H1 (cell line): Measurements from ENCODE around the gene DYNC1I1. TPM values are rescaled to one million over a fixed set of nuclear protein-coding genes. Genes with fewer than 3 reads are reported as not detected.

Experiments used
- PHF8 ChIP-seq: fragments of 200-600 bp; sonication (generic); conservative IDR thresholded peaks from 2 replicates; pipeline ENCODE4 v1.7.1; 2012; ENCODE audit warnings: low read depth, mild to moderate bottlenecking, inconsistent platforms, low read length, moderate library complexity
- polyA plus RNA-seq, 7 experiments: library from polyadenylated mRNA; depleted of rRNA in 3 of 7; stranded (reverse) in 5 of 7; unstranded in 2 of 7; fragments of >200 nt in 5 of 7; fragments of 200-250 nt in 2 of 7; gene quantifications; 1 replicate in 5 of 7; 2 replicates in 1 of 7; 4 replicates in 1 of 7; pipeline versions ENCODE4 v1.2.1 to v1.2.3, GENCODE V29; 2011 to 2013; ENCODE audit warnings: missing spikeins in 2 of 7, mixed read lengths in 2 of 7
- total RNA-seq: library from RNA; stranded (reverse); fragmentation: NEBNext Ultra II Directional; extraction: Animal tissue kit (Norgen Biotek cat#: 25700); gene quantifications from 2 replicates; pipeline ENCODE4 v1.2.1, GENCODE V29; 2021

The DYNC1I1 gene
- total and polyA plus RNA-seq, 2 of the 8 experiments (the other 6 are each of a cell fraction or from before 2014, with no cell fraction given): 0.45 to 0.58 TPM

DNA sequence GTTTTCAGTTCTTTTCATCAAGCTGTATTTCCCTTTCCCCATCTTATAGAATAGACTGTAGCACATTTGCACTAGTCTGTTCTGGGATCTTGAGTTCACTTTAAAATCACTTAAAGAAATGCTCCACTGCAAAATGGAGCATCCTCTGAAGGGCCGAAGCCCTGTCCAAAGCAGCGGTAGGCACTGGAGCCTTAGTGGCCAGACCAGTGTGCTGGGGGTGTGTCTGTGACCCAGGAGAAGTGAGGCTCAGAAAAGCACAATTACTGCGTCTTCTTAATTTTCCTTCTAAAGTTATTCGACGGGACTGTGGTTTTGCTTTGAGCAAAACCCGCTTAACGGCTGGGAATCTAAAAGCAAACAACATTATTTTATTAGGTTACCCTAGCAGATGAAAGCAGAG, 343.8 kb downstream of the DYNC1I1 start (continued):
- TF ChIP-seq PHF8: no peak
